GM23248 (cell line): Measurements from ENCODE around the gene GRIN3A. TPM values are rescaled to one million over a fixed set of nuclear protein-coding genes. Genes with fewer than 3 reads are reported as not detected.
A peak's percentile ranks its signal among the peaks of the same experiment; 100 is the strongest.

ENCODE experiments used
- DNase-seq: peaks from one replicate; pipeline ENCODE4 v3.0.0-alpha.2; 2015
- H2AFZ ChIP-seq: fragments of 200-600 bp; sonication (generic); 2 replicates; pipeline ENCODE4 v1.6.1; 2016; ENCODE audit warnings: antibody characterized with exemption
- H3F3A ChIP-seq: fragments of 200-600 bp; sonication (generic); 2 replicates; pipeline ENCODE4 v1.6.1; 2016; ENCODE audit warnings: mild to moderate bottlenecking, antibody characterized with exemption, mixed run types; ENCODE audit not compliant: insufficient read depth
- H3K27ac ChIP-seq: fragments of 200-600 bp; sonication (generic); 2 replicates; pipeline ENCODE4 v1.5.1; 2016; ENCODE audit warnings: mild to moderate bottlenecking
- H3K27me3 ChIP-seq: fragments of 200-600 bp; sonication (generic); replicated peaks from 2 replicates; pipeline ENCODE4 v1.6.1; 2016; ENCODE audit warnings: mild to moderate bottlenecking; ENCODE audit not compliant: insufficient read depth
- H3K36me3 ChIP-seq: fragments of 200-600 bp; sonication (generic); 2 replicates; pipeline ENCODE4 v1.6.1; 2016; ENCODE audit warnings: low read depth, mild to moderate bottlenecking
- H3K4me1 ChIP-seq: fragments of 200-600 bp; sonication (generic); 2 replicates; pipeline ENCODE4 v1.6.1; 2016; ENCODE audit warnings: mild to moderate bottlenecking; ENCODE audit not compliant: insufficient read depth
- H3K4me2 ChIP-seq: fragments of 200-600 bp; sonication (generic); one replicate; pipeline ENCODE4 v1.6.1; 2016; ENCODE audit warnings: mild to moderate bottlenecking; ENCODE audit not compliant: unreplicated experiment
- H3K4me3 ChIP-seq: fragments of 200-600 bp; sonication (generic); 2 replicates; pipeline ENCODE4 v1.5.1; 2016; ENCODE audit warnings: mild to moderate bottlenecking
- H3K79me2 ChIP-seq: fragments of 200-600 bp; sonication (generic); 2 replicates; pipeline ENCODE4 v1.6.1; 2016; ENCODE audit warnings: mild to moderate bottlenecking; ENCODE audit not compliant: insufficient read depth
- H3K9ac ChIP-seq: fragments of 200-600 bp; sonication (generic); 2 replicates; pipeline ENCODE4 v1.6.1; 2016; ENCODE audit warnings: mild to moderate bottlenecking
- H3K9me2 ChIP-seq: fragments of 200-600 bp; sonication (generic); 2 replicates; pipeline ENCODE4 v1.6.1; 2016; ENCODE audit warnings: mixed run types, mild to moderate bottlenecking, moderate library complexity; ENCODE audit not compliant: insufficient read depth
- H3K9me3 ChIP-seq: fragments of 200-600 bp; sonication (generic); one replicate; pipeline ENCODE4 v1.6.1; 2017; ENCODE audit warnings: low read depth
- H4K20me1 ChIP-seq: fragments of 200-600 bp; sonication (generic); 2 replicates; pipeline ENCODE4 v1.6.0; 2016; ENCODE audit not compliant: insufficient read depth
- EZH2 ChIP-seq: fragments of 200-600 bp; sonication (generic); IDR thresholded peaks from 2 replicates; pipeline ENCODE4 v1.6.1; 2018; ENCODE audit warnings: antibody characterized with exemption, mild to moderate bottlenecking; ENCODE audit not compliant: insufficient read depth, poor library complexity, severe bottlenecking
- EZH2phosphoT487 ChIP-seq: fragments of 200-600 bp; sonication (generic); IDR thresholded peaks from 2 replicates; pipeline ENCODE4 v1.6.1; 2018; ENCODE audit warnings: antibody characterized with exemption, moderate library complexity, mild to moderate bottlenecking, low read depth; ENCODE audit not compliant: insufficient read depth
- WGBS, 2 experiments: methylation state at CpG; one replicate each; pipeline ENCODE4 v1.1.6; 2015 to 2017; ENCODE audit warnings: low lambda C conversion rate in 2 of 2, low coverage in 1 of 2; ENCODE audit errors: missing lambda C conversion rate in 2 of 2; 5-methylcytosine and 5-hydroxymethylcytosine counted together
- in situ Hi-C: fragments of 300-500 bp; cut with MboI; formaldehyde crosslinking; loops from 2 replicates; pipeline ENCODE4 v1.15.0; 2020
- polyA plus RNA-seq: library from polyadenylated mRNA; unstranded; fragments of >200 nt; fragmentation: Nextera tagmentation; extraction: Ambion mirVana; gene quantifications from 2 replicates; pipeline ENCODE4 v1.2.1, GENCODE V29; 2016
- total RNA-seq: library from RNA; depleted of rRNA; stranded (reverse); fragments of >200 nt; shearing (Covaris generic); gene quantifications from 2 replicates; pipeline ENCODE4 v1.2.3, GENCODE V29; 2014

Gene GRIN3A
- total and polyA plus RNA-seq, 2 experiments from 2014 or later, result not detected

- WGBS, 2 experiments, result 20 to 24% methylated on average over 11 of the region's 11 CpGs
- Histone ChIP-seq H3K79me2 (no peaks in the 10 kb centered on the region), H3K9me2 (no peaks in the 10 kb centered on the region), H3K4me2 (no peak overlapping the region), H4K20me1 (no peaks in the 10 kb centered on the region), H3K4me1 (no peaks in the 10 kb centered on the region), H3K36me3 (no peaks in the 10 kb centered on the region), H3K27ac (no peak overlapping the region), H3K9ac (no peak overlapping the region), H2AFZ (no peak overlapping the region), H3F3A (no peaks in the 10 kb centered on the region), H3K27me3 (peaks cover 9% of the 10 kb centered on the region; the same call in 1 of the 2 replicates), H3K9me3 (no peaks in the 10 kb centered on the region), H3K4me3 (no peak overlapping the region)
- in situ Hi-C loops, result no loop called here
- TF ChIP-seq EZH2, result no peak
- no peak for TF ChIP-seq EZH2phosphoT487
- peak; percentile 68 for DNase-seq
Observed at GRCh38 chr9:101601904-101602765, 136.3 kb downstream of the GRIN3A start.

GRCh38 chr9:101594796-101595195 is 143.7 kb downstream of the GRIN3A start, which contains the start of gene PPP3R2:
TSS of gene PPP3R2 (minus strand) at chr9:101594969. CDS start at chr9:101594921, 48 bp downstream.
- no peak within 1 kb of the TSS for H3K27ac ChIP-seq
- no peaks in the 10 kb centered on the region for H4K20me1 ChIP-seq
- no peak within 1 kb of the TSS for H2AFZ ChIP-seq
- H3K4me1 ChIP-seq, result 0 out of 2 replicates have a peak, but pooled peaks cover under 1% of the 10 kb centered on the region
- no peaks in the 10 kb centered on the region; the same call in 1 of the 2 replicates for H3K27me3 ChIP-seq
- H3K79me2 ChIP-seq, result no peaks in the 10 kb centered on the region
- in situ Hi-C loops, result no loop called here
- no peak for TF ChIP-seq EZH2phosphoT487
- TF ChIP-seq EZH2, result no peak
- H3K9ac ChIP-seq, result no peak within 1 kb of the TSS
- H3K4me3 ChIP-seq, result no peak within 1 kb of the TSS
- no peaks in the 10 kb centered on the region for H3K9me3 ChIP-seq
- no peaks in the 10 kb centered on the region for H3F3A ChIP-seq
- no peaks in the 10 kb centered on the region for H3K36me3 ChIP-seq
- no peak within 1 kb of the TSS for H3K4me2 ChIP-seq
- H3K9me2 ChIP-seq, result no peaks in the 10 kb centered on the region; the same call in 1 of the 2 replicates
- no peak for DNase-seq
- WGBS, 2 experiments, result 74 to 94% methylated on average over 8 to 19 of the region's 19 CpGs

GRCh38 chr9:101593345-101593744 is 145.1 kb downstream of the GRIN3A start:
- WGBS, 2 experiments, result 56 to 75% methylated on average over 2 of the region's 2 CpGs
- Histone ChIP-seq H3K27ac (no peak overlapping the region), H3K9me3 (no peaks in the 10 kb centered on the region), H3K27me3 (no peaks in the 10 kb centered on the region), H2AFZ (no peak overlapping the region), H3K79me2 (no peaks in the 10 kb centered on the region), H3F3A (no peaks in the 10 kb centered on the region), H3K9ac (no peak overlapping the region), H3K9me2 (no peaks in the 10 kb centered on the region; the same call in 1 of the 2 replicates), H3K4me2 (no peak overlapping the region), H3K4me1 (peaks cover 4% of the 10 kb centered on the region; the same call in 1 of the 2 replicates), H3K36me3 (no peaks in the 10 kb centered on the region), H4K20me1 (no peaks in the 10 kb centered on the region), H3K4me3 (no peak overlapping the region)
- in situ Hi-C loops, result no loop called here
- no peak for DNase-seq
- TF ChIP-seq EZH2phosphoT487 (no peak), EZH2 (no peak)

- H3K27ac ChIP-seq, result no peak overlapping the region
- H3K79me2 ChIP-seq, result no peaks in the 10 kb centered on the region
- no peaks in the 10 kb centered on the region for H4K20me1 ChIP-seq
- no peaks in the 10 kb centered on the region for H3F3A ChIP-seq
- H3K4me3 ChIP-seq, result no peak overlapping the region
- H3K27me3 ChIP-seq, result no peaks in the 10 kb centered on the region
- H3K9ac ChIP-seq, result no peak overlapping the region
- in situ Hi-C loops, result no loop called here
- TF ChIP-seq EZH2 (no peak), EZH2phosphoT487 (no peak)
- H2AFZ ChIP-seq, result no peak overlapping the region
- H3K4me1 ChIP-seq, result peaks cover 4% of the 10 kb centered on the region; the same call in 1 of the 2 replicates
- DNase-seq, result peak; percentile 2
- no peaks in the 10 kb centered on the region; the same call in 1 of the 2 replicates for H3K9me2 ChIP-seq
- H3K4me2 ChIP-seq, result no peak overlapping the region
- H3K36me3 ChIP-seq, result no peaks in the 10 kb centered on the region
- no peaks in the 10 kb centered on the region for H3K9me3 ChIP-seq
Observed at GRCh38 chr9:101592788-101593187, 145.7 kb downstream of the GRIN3A start.
